Bronchial epithelial cell (primary cell): ENCODE results near the gene GRIK3. TPM values are rescaled to one million over a fixed set of nuclear protein-coding genes. Genes with fewer than 3 reads are reported as not detected.

ENCODE experiments used
- DNase-seq: peaks from one replicate; pipeline ENCODE4 v3.0.0-alpha.2; 2010; ENCODE audit warnings: low read depth
- FAIRE-seq: peaks from 2 replicates; lab custom pipeline; 2011; peaks lifted over from hg19 to GRCh38; lab: Jason Lieb, UNC
- H3K27me3 ChIP-seq: 2 replicates; pipeline ENCODE4 v1.5.1; 2011; ENCODE audit warnings: low read length; ENCODE audit not compliant: control insufficient read depth, insufficient read depth
- H3K36me3 ChIP-seq: 2 replicates; pipeline ENCODE4 v1.5.1; 2011; ENCODE audit warnings: low read length; ENCODE audit not compliant: control insufficient read depth, insufficient read depth
- H3K4me3 ChIP-seq: 2 replicates; pipeline ENCODE4 v1.5.1; 2011; ENCODE audit warnings: mild to moderate bottlenecking, low read depth, low read length, control low read depth
- CTCF ChIP-seq: IDR thresholded peaks from 2 replicates; pipeline ENCODE4 v1.5.1; 2011; ENCODE audit warnings: mild to moderate bottlenecking, moderate library complexity, low read length, control low read depth, inconsistent platforms; ENCODE audit not compliant: insufficient read depth, severe bottlenecking
- total RNA-seq: library from RNA; depleted of rRNA; stranded (reverse); fragments of >200 nt; gene quantifications from 2 replicates; pipeline ENCODE4 v1.2.1, GENCODE V29; 2014

The GRIK3 gene
- total RNA-seq, 1 donor from 2014 or later: under 0.01 TPM

GRCh38 chr1:37037690-37038089 lies 3.4 kb upstream of the GRIK3 start:
- Histone ChIP-seq H3K36me3 (no peaks in the 10 kb centered on the region), H3K4me3 (no peak overlapping the region), H3K27me3 (peaks cover 37% of the 10 kb centered on the region)
- DNase-seq (no peak), FAIRE-seq (no peak)
- TF ChIP-seq CTCF: no peak

- TF ChIP-seq CTCF: no peak
- FAIRE-seq (no peak), DNase-seq (no peak)
- Histone ChIP-seq H3K27me3 (peaks cover 44% of the 10 kb centered on the region), H3K36me3 (no peaks in the 10 kb centered on the region), H3K4me3 (no peak overlapping the region)
Measured at GRCh38 chr1:37036667-37037053, 2.3 kb upstream of the GRIK3 start.

- H3K27me3 ChIP-seq: peaks cover 44% of the 10 kb centered on the region
- H3K36me3 ChIP-seq: no peaks in the 10 kb centered on the region
- FAIRE-seq: no peak
- no peak for DNase-seq
- H3K4me3 ChIP-seq: no peak overlapping the region
- no peak for TF ChIP-seq CTCF
Measured at GRCh38 chr1:37035796-37036666, 1.7 kb upstream of the GRIK3 start.

GRCh38 chr1:37035014-37035691 lies 838 bp upstream of the GRIK3 start:
- Histone ChIP-seq H3K4me3 (no peak overlapping the region), H3K36me3 (no peaks in the 10 kb centered on the region), H3K27me3 (peaks cover 45% of the 10 kb centered on the region)
- FAIRE-seq (no peak), DNase-seq (no peak)
- no peak for TF ChIP-seq CTCF

- FAIRE-seq (no peak), DNase-seq (no peak)
- no peak for TF ChIP-seq CTCF
- peaks cover 50% of the 10 kb centered on the region for H3K27me3 ChIP-seq
- H3K4me3 ChIP-seq: no peak overlapping the region
- no peaks in the 10 kb centered on the region for H3K36me3 ChIP-seq
Measured at GRCh38 chr1:37033355-37034101, 787 bp downstream of the GRIK3 start.
